GM19467 (cell line): ENCODE results near the gene PAMR1.
"Not testable (repeated sequence)": the region's sequence is repeated elsewhere in the genome, so short reads cannot be mapped to it uniquely, and the experiment has no call there.

ENCODE experiments used
- ATAC-seq: cut with Tn5 transposase; IDR thresholded peaks from one replicate; pipeline ENCODE4 v1.9.1; 2021; ENCODE audit warnings: mild to moderate bottlenecking, moderate library complexity; ENCODE audit not compliant: unreplicated experiment

Gene PAMR1

DNA sequence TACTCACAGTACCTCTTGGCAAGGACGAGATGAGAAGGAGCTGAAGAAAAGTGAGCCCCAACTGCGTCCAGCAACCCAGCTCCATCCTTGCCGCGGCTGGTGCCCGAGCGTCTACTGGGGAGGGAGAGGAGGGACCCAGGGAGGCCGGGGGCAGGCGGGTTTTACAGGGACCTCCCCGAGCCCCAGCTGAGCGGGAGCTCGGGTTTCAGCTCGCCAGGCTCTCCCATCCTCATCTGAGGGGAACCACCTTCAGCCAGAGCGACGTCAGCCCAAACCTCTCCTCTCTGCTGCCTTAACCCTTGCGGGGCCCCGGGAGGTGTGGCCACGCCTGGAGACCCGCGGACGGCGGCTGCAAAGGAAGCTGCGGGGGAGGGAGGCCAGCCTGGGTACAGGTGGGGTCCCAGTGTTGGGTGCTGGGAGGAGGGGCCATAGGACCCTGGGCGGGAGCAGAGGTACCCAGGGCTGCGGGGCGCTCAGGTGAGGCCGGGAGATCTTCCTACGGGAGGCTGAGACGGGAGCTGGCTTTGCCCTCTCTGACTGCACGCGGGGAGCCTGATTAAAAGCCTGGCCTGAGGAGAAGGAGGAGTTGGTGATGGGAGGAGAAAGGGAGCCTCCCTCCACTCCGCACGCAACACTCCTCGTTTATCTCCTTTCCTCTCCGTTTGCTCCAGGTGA lies at the start of gene PAMR1:
Gene PAMR1, minus strand, starts transcription at position 116 of the 675 bp plus-strand sequence. Its CDS starts 31 bp downstream, at position 85.
- ATAC-seq: no peak

DNA sequence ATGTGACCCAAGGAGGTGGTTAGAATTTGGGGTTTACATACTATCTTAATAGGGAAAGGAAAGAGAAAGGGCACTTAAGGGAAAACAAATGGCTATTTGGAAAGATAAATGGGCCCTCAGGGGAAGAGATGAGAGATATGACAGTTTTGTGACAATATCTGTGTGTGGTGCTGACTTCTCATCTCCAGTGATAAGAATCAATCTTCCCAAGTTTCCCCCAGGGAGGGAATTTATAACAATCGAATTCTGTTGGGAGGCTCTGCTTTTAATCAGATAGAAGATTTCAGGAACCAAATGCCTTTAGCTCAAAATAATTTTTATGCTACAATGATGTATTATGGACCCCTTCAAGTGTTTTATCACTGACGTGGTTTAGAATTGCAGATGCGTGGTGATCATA lies 46.3 kb upstream of the PAMR1 start:
- no peak for ATAC-seq

- ATAC-seq: no peak
These were observed 42.5 kb upstream of the PAMR1 start for GRCh38 chr11:35567737-35568465.

DNA sequence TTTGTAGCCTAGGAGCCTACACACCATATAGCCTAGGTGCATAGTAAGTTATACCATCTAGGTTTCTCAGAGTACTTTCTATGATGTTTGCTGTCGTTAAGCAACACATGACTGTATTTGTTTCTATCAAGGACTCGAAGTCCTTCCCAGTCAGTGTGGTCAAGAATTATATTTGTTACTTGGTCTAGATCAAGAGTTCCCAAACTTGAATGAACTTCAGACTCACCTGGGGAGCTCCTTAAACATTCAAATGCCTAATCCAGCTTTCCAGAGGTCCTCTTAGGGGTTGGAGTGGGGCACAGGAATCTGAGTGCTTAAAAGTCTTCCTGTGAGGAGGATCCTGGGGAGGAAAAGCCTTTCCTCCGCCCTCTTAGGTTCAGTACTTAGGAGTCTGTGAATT lies 41.5 kb upstream of the PAMR1 start:
- ATAC-seq: no peak

- ATAC-seq: no peak
These were observed 40.8 kb upstream of the PAMR1 start for GRCh38 chr11:35566181-35566580.

DNA sequence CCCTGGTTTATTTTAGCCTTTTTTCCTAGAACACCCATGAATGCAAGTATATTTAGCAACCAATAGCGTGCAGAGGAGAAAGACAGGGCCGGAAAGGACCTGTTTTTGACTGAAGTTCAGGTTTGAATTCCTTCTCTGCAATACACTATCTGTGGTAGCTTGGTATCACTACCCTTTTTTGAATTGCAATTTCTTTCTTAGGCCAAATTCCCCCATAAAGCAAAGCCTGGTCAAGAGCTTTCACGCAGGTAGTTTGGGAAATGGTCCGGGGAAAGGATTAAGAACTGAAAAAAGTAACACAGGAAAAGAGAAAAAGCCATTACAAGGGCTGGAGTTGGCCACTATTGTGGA lies 38.8 kb upstream of the PAMR1 start:
- ATAC-seq: no peak

DNA sequence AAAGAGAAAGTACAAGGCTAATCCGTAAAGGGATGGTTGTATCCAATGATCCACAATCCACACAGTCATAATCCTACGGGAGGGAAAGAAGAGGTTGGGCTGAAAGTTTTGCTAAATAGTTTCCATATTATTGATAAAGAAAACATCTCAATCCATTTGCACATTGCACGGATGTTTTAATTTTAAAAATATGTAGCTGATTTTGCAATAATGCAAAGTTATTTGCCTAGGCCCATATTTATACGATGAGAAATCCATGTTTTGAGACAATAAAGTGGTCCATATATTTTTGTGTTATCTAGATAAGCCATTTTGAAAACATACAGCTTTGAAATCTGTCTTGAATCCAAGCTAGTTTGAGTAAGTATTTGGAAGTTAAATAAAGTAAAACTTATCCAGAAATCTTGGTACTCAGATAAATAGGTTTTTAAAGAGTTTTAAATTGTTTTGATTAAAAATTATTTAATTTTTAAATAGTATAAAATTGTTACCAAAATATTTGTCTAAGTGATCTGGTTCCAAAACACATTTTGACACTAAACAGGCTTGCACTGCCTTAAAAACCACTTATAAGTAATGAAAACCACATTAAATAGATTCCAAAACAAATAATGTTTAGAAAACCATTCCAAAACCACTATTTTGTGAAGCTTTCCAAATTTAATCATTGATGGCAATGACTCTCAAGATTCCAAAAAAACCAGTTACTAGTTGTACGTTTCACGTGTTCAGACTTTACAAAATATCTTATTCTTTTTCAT lies 38.2 kb upstream of the PAMR1 start:
- ATAC-seq: no peak

DNA sequence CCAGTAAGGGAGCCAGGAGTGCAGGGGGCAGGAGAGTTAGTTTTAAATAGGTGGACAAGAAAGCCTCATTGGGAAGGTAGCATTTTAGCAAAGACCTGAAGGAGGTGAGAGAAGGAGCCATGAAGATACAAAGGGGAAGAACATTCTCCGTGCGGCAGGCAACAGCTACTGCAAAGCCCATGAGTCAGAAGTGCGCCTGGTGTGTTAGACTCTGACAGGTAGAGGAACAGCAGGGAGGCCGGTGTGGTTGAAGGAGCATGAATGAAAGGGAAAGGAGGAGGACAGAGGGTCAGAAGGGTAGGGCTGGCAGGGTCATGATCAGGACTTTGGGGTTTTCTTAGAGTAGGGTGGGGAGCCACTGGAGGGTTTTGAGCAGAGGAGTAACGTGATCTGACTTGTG lies 34.5 kb upstream of the PAMR1 start:
- no peak for ATAC-seq

GRCh38 chr11:35558513-35558912 lies 33.1 kb upstream of the PAMR1 start:
- no peak for ATAC-seq

- no peak for ATAC-seq
These were observed 30.1 kb upstream of the PAMR1 start for GRCh38 chr11:35555488-35555887.

GRCh38 chr11:35554491-35555437 lies 29.3 kb upstream of the PAMR1 start:
- ATAC-seq: no peak

DNA sequence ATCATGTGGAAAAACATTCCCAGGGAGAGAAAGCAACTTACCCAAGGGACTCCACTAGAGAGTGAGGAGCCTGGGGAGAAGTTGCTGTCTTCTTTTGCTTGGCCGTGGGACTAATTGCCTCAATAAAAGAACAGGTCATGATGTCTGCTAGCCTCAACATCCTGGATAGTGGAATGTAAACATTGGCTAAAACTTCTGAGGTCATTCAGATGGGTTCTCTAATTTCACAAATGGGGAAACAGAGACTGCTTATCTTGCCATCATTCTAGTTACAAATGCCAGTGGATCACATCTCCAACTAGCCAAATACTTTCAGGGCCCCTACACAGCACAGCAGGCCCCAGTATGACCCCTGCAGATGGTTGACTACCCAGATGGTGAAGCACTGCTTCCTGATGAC lies 28.4 kb upstream of the PAMR1 start:
- no peak for ATAC-seq

GRCh38 chr11:35553021-35553420 lies 27.6 kb upstream of the PAMR1 start:
- no peak for ATAC-seq

DNA sequence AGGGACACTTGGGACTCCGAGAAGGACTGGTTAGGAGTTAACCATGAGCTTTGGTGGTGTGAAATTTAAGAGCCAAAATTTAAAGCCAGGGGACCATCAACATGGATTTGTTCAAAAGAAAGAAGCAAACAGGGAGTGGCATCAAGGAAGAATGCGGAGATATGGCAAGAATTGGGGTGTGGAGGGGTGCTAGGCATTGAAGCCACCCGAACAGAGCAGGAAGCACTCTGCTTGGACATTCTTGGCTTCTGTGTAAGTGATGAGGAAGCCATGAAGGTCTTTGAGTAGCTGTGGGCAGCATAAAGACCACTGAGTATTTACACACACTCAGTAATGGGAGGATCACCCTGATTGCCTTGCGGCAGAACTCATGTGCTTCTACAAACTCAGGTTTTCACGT lies 27.2 kb upstream of the PAMR1 start:
- ATAC-seq: no peak

- ATAC-seq: no peak
These were observed 25.1 kb upstream of the PAMR1 start for GRCh38 chr11:35550374-35551036.

DNA sequence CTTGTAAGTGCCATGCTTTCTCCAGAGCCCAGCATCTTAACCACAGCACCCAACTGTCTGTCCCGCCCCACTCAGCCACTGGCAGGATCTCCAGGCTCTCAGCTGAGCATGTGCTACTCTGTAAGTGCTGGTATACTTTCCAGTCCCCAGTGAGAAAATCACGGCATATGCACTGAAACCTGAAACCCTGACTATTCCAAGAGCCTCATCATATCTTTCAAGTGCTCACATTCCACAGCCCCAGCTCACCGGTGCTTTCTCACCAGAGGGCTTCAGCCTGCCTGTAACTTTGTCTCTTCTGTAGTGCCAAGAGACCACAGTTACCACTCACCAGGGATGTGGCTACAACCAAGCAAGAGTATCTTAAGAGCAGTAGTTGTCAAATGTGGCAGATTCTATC lies 24.4 kb upstream of the PAMR1 start:
- no peak for ATAC-seq

- no peak for ATAC-seq
These were observed 23.6 kb upstream of the PAMR1 start for GRCh38 chr11:35548925-35549561.

- not testable (repeated sequence) for ATAC-seq
These were observed 22.6 kb upstream of the PAMR1 start for GRCh38 chr11:35547995-35548394.

- ATAC-seq: no peak
These were observed 20.9 kb upstream of the PAMR1 start for GRCh38 chr11:35546317-35546716.
